ENCODE data around the gene TBC1D16. TPM values are rescaled to one million over a fixed set of nuclear protein-coding genes. Genes with fewer than 3 reads are reported as not detected.
A peak's percentile ranks its signal among the peaks of the same experiment; 100 is the strongest.

Gene TBC1D16
- total RNA-seq, 1 donor from 2014 or later = 24.7 TPM

DNA sequence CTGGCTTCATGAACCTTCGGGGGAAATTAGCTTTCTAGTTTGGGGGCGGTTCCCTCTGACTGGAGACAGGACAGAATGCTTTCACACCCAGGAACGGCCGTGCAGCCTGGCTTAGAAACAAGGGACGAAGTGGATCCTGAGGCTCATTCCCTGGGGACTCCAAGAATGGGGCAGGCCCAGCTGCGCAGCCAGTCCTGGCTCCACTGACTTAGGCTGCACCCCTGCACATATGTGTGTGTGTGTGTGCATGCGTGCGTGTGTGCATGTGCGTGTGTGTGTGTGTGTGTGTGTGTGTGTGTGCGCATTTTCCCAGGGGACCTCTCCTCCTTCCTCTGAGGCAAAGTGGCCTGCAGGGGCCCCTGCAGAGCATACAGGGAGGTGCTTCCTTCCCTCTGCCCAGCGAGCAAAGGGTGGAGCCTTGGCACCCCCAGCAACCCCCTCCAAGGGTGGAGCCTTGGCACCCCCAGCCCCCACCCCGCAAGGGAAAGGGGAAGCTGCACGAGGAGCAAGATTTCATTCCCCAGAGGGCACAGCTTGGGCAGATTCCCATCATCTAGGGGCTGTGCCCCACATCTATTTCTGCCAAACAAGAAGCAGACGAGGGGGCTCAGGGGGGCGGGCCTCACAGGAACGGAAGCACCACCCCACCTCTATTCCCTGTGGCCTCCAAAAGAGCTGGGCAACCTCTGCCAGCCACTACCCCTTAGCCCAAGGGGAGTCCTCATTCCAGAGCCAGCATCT, 98.9 kb downstream of the TBC1D16 start:
- no peaks in the 10 kb centered on the region for H3K9me3 ChIP-seq
- H3K4me1 ChIP-seq = peaks cover 22% of the 10 kb centered on the region
- no peak overlapping the region for H3K4me3 ChIP-seq
- no peak for DNase-seq
- H3K27ac ChIP-seq = no peak overlapping the region
- ATAC-seq = no peak
- no peaks in the 10 kb centered on the region for H3K36me3 ChIP-seq
- TF ChIP-seq, protein P1, sequence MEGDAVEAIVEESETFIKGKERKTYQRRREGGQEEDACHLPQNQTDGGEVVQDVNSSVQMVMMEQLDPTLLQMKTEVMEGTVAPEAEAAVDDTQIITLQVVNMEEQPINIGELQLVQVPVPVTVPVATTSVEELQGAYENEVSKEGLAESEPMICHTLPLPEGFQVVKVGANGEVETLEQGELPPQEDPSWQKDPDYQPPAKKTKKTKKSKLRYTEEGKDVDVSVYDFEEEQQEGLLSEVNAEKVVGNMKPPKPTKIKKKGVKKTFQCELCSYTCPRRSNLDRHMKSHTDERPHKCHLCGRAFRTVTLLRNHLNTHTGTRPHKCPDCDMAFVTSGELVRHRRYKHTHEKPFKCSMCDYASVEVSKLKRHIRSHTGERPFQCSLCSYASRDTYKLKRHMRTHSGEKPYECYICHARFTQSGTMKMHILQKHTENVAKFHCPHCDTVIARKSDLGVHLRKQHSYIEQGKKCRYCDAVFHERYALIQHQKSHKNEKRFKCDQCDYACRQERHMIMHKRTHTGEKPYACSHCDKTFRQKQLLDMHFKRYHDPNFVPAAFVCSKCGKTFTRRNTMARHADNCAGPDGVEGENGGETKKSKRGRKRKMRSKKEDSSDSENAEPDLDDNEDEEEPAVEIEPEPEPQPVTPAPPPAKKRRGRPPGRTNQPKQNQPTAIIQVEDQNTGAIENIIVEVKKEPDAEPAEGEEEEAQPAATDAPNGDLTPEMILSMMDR (IDR thresholded peaks at IDR 0.05) = no peak
- no peaks in the 10 kb centered on the region for H3K27me3 ChIP-seq (ENCODE audit: low read depth)
- intact Hi-C loops (cut with DNase I) = no loop called here

DNA sequence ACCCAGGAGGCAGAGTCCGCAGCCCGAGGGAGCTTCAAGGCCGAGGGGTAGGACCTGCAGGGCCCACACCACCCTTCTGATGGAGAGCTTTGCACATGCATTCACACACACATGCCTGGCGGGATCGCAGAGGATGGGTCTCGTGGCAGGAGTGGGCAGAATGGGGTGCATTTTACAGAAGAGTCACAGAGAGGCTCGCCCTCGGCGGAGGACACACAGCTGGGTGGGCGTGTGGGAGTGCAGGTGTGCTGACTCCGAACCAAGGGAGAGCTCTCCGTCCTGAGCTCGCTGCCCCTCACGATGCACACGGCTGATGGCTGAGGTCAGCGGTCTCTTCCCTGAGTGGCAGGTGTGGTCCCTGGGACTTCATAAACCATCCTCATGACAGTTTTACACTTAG, 99.6 kb downstream of the TBC1D16 start:
- TF ChIP-seq, protein P1 (IDR thresholded peaks at IDR 0.05) = no peak
- peaks cover 2% of the 10 kb centered on the region for H3K27me3 ChIP-seq (ENCODE audit: low read depth)
- H3K9me3 ChIP-seq = no peaks in the 10 kb centered on the region
- H3K4me3 ChIP-seq = no peak overlapping the region
- no peak overlapping the region for H3K27ac ChIP-seq
- H3K36me3 ChIP-seq = no peaks in the 10 kb centered on the region
- intact Hi-C loops (cut with DNase I) = no loop called here
- peaks cover 22% of the 10 kb centered on the region for H3K4me1 ChIP-seq
- ATAC-seq (no peak), DNase-seq (no peak)

DNA sequence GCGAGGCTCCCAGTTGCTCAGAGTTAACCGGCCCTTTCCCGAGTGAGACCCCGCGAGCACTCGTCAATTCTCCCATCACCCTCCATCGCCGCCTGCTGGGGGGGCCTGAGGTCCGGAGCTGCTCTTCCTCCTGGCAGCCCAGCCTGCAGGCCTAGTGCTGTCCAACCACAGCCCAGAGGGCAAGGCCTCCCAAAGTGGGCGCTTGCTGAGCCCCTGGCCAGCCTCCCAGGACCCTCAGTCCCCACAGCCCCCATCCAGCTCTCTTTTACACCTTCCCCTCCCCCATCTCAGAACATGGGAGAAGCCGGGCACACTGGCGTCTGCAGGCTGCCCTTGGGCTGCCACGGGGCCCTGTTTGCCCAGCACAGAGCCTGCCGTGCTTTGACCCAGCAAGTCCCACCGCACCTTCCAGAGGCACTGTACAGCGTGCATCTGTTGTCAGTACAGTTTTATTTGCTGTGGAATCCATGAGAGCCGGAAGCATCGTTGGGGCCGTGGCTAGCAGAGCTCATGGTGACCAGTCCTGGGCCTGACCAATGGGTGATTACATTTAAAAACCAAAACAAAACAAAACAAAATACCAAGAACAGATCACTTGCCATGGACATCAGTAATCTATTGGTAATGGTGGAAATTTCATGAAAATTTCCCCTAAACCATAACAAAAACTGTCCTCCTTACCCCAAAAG, 100.3 kb downstream of the TBC1D16 start:
- no peak overlapping the region for H3K4me3 ChIP-seq
- no peaks in the 10 kb centered on the region for H3K36me3 ChIP-seq
- intact Hi-C loops (cut with DNase I) = no loop called here
- DNase-seq = no peak
- no peaks in the 10 kb centered on the region for H3K9me3 ChIP-seq
- TF ChIP-seq, protein P1 (IDR thresholded peaks at IDR 0.05) = no peak
- H3K27me3 ChIP-seq (ENCODE audit: low read depth) = peaks cover 9% of the 10 kb centered on the region
- H3K4me1 ChIP-seq = peaks cover 24% of the 10 kb centered on the region
- no peak overlapping the region for H3K27ac ChIP-seq
- ATAC-seq = no peak

DNA sequence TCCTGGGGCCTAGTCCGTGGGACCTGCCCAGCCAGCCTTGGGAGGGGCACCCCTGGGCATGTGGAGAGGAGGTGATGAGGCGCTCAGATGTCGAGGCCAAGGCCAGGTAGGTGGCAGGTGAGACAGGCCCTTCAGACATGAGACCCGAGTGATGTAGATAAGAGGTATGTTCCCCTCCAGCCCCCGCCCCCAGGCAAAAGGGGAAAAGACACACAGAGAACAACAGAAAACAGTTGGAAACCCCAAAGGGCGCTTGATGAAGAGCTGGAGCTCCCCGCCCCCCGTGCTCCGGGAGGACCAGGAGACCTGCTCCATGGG, 101.1 kb downstream of the TBC1D16 start:
- Histone ChIP-seq H3K36me3 (no peaks in the 10 kb centered on the region), H3K9me3 (no peaks in the 10 kb centered on the region), H3K27me3 (ENCODE audit: low read depth) (peaks cover 13% of the 10 kb centered on the region), H3K27ac (no peak overlapping the region), H3K4me1 (peaks cover 28% of the 10 kb centered on the region), H3K4me3 (no peak overlapping the region)
- no peak for ATAC-seq
- intact Hi-C loops (cut with DNase I) = no loop called here
- DNase-seq = no peak
- TF ChIP-seq, protein P1 (IDR thresholded peaks at IDR 0.05) = no peak

DNA sequence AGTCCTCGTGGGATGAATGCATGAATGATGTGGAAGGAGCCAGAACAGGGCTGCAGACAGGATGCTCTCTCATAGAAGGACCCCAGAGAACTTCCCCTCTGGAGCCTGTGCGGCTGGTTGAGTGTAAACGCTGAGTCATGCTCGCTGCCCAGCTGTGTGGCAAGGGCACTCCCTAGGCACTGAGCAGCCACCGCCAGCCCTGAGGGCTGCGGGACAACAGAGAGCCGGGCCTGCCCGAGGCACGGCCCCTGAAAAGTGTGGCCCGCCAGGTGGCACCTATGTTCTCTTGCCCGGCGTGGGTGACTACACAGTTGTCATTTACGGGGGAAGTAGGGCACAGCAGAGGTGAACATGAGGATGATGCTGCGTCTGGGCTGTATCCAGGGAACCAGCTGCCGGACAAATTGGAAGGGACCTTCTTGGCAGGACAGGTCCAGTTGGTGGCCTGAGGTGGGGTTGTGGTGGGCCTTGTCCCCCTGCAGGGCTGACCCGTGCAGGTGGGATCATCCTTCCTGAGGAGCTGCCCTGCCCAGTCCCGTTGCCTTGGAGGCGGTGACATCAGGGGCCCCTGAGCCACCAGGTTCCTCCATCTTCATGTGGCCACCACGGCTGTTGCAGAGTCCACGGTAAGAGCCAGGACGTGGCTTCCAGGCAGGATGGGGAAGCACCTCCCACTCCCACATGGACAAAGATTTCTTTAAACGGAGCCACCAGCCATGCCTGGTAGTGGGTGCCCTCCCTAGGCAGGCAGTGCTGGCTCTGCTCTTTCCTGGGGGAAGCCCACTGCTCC, 101.6 kb downstream of the TBC1D16 start:
- Histone ChIP-seq H3K9me3 (no peaks in the 10 kb centered on the region), H3K27ac (no peak overlapping the region), H3K27me3 (ENCODE audit: low read depth) (peaks cover 17% of the 10 kb centered on the region), H3K4me3 (no peak overlapping the region), H3K4me1 (peaks cover 28% of the 10 kb centered on the region), H3K36me3 (no peaks in the 10 kb centered on the region)
- TF ChIP-seq, protein P1 (IDR thresholded peaks at IDR 0.05) = no peak
- ATAC-seq (peak; percentile 62 to 64), DNase-seq (peak; percentile 71)
- intact Hi-C loops (cut with DNase I) = no loop called here

Data from lower lobe of right lung (tissue), 2 donors.